ENCODE data around the gene SLC22A23. TPM values are rescaled to one million over a fixed set of nuclear protein-coding genes. Genes with fewer than 3 reads are reported as not detected.

The SLC22A23 gene
- total and polyA plus RNA-seq, 4 donors: 4.9 to 45.4 (median 19.7) TPM

DNA sequence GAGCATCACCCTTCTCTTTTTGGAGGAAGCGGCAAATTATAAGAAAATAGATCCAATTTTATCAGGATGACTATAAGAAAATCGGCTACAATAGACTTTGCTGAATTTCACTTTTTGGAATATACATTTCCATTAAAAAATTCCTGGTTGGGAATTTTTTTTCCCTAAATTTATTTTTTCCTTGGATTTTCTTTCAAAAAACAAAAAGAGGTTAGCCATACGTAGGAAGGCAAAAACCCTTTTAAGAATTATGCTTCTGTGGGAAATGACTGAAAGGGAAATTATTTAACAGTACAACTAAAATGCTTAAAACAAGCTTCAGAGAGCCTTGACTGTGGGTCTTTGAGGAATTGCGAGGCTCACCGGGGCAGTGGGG is 86.9 kb downstream of the SLC22A23 start:
- peak overlapping the region; percentile 67 to 75 for H3K27ac ChIP-seq (ENCODE audit: low read depth in 1 of 2, low read length in 2 of 2)

DNA sequence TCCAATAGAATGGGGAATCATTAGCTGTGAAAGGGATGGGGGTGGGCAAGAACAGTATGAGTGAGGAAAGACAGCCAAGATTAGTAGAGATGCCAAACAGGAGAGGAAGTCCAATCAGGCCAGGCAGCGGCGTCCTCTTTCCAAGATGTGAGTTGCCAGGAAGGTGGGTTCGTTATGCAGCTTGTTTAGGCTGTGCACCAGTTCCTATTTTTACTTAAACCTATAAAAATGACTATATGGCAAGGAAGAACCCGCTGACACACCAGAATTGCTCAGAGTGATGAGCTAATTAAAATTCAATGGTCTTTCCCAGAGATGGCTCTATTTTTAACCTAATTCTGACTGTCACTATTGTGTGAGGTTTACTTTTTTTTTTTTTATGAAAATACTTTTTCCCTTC is 88.2 kb downstream of the SLC22A23 start:
- DNase-seq (ENCODE audit: low spot score): no peak
- peaks cover 31 to 81% (median 76%) of the 10 kb centered on the region in 4 donors for H3K4me1 ChIP-seq (ENCODE audit: control insufficient read depth in 4 of 4, insufficient read depth in 4 of 4, low read length in 3 of 4)
- H3K4me3 ChIP-seq (ENCODE audit: low read depth in 1 of 3, low read length in 3 of 3): no peak overlapping the region
- 50% methylated on average over 4 of the region's 4 CpGs for WGBS
- H3K27ac ChIP-seq (ENCODE audit: low read depth in 1 of 2, low read length in 2 of 2): no peak overlapping the region
- H3K27me3 ChIP-seq (ENCODE audit: control insufficient read depth in 4 of 4, insufficient read depth in 4 of 4, low read length in 3 of 4): no peaks in the 10 kb centered on the region
- no peaks in the 10 kb centered on the region for H3K9me3 ChIP-seq (ENCODE audit: control insufficient read depth in 4 of 4, low read length in 3 of 4)
- no peak overlapping the region for H3K9ac ChIP-seq (ENCODE audit: low read depth in 1 of 2, low read length in 2 of 2)
- no peaks in the 10 kb centered on the region for H3K36me3 ChIP-seq (ENCODE audit: control insufficient read depth in 4 of 4, insufficient read depth in 3 of 4, low read depth in 1 of 4, low read length in 3 of 4)
- TF ChIP-seq EGR1 (IDR thresholded peaks at IDR 0.05; ENCODE audit: low read depth in 2 of 2): no peak
- TF ChIP-seq, protein P1, sequence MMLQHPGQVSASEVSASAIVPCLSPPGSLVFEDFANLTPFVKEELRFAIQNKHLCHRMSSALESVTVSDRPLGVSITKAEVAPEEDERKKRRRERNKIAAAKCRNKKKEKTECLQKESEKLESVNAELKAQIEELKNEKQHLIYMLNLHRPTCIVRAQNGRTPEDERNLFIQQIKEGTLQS (IDR thresholded peaks at IDR 0.05): no peak
- TF ChIP-seq HNF4A (conservative IDR thresholded peaks at IDR 0.05): no peak
- TF ChIP-seq TAF1 (conservative IDR thresholded peaks at IDR 0.05): no peak
- no peak for TF ChIP-seq YY1 (IDR thresholded peaks at IDR 0.05)
- TF ChIP-seq FOXA2 (IDR thresholded peaks at IDR 0.05): no peak
- TF ChIP-seq, protein P2, sequence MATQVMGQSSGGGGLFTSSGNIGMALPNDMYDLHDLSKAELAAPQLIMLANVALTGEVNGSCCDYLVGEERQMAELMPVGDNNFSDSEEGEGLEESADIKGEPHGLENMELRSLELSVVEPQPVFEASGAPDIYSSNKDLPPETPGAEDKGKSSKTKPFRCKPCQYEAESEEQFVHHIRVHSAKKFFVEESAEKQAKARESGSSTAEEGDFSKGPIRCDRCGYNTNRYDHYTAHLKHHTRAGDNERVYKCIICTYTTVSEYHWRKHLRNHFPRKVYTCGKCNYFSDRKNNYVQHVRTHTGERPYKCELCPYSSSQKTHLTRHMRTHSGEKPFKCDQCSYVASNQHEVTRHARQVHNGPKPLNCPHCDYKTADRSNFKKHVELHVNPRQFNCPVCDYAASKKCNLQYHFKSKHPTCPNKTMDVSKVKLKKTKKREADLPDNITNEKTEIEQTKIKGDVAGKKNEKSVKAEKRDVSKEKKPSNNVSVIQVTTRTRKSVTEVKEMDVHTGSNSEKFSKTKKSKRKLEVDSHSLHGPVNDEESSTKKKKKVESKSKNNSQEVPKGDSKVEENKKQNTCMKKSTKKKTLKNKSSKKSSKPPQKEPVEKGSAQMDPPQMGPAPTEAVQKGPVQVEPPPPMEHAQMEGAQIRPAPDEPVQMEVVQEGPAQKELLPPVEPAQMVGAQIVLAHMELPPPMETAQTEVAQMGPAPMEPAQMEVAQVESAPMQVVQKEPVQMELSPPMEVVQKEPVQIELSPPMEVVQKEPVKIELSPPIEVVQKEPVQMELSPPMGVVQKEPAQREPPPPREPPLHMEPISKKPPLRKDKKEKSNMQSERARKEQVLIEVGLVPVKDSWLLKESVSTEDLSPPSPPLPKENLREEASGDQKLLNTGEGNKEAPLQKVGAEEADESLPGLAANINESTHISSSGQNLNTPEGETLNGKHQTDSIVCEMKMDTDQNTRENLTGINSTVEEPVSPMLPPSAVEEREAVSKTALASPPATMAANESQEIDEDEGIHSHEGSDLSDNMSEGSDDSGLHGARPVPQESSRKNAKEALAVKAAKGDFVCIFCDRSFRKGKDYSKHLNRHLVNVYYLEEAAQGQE (IDR thresholded peaks at IDR 0.05): no peak
- TF ChIP-seq, protein P3, sequence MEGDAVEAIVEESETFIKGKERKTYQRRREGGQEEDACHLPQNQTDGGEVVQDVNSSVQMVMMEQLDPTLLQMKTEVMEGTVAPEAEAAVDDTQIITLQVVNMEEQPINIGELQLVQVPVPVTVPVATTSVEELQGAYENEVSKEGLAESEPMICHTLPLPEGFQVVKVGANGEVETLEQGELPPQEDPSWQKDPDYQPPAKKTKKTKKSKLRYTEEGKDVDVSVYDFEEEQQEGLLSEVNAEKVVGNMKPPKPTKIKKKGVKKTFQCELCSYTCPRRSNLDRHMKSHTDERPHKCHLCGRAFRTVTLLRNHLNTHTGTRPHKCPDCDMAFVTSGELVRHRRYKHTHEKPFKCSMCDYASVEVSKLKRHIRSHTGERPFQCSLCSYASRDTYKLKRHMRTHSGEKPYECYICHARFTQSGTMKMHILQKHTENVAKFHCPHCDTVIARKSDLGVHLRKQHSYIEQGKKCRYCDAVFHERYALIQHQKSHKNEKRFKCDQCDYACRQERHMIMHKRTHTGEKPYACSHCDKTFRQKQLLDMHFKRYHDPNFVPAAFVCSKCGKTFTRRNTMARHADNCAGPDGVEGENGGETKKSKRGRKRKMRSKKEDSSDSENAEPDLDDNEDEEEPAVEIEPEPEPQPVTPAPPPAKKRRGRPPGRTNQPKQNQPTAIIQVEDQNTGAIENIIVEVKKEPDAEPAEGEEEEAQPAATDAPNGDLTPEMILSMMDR (IDR thresholded peaks at IDR 0.05; ENCODE audit: low read depth, low read length, missing input control): no peak
- no peak for TF ChIP-seq JUND (IDR thresholded peaks at IDR 0.05)
- TF ChIP-seq GABPA (IDR thresholded peaks at IDR 0.05 in 1 of 2, conservative IDR thresholded peaks at IDR 0.05 in 1 of 2): no peak
- TF ChIP-seq, protein P4, sequence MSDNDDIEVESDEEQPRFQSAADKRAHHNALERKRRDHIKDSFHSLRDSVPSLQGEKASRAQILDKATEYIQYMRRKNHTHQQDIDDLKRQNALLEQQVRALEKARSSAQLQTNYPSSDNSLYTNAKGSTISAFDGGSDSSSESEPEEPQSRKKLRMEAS (IDR thresholded peaks at IDR 0.05): no peak

More for the DNA sequence above, 86.9 kb downstream of the SLC22A23 start:
- whole genome bisulfite sequencing: 78% methylated on average over 5 of the region's 5 CpGs
- H3K36me3 ChIP-seq (ENCODE audit: control insufficient read depth in 4 of 4, insufficient read depth in 3 of 4, low read depth in 1 of 4, low read length in 3 of 4): no peaks in the 10 kb centered on the region
- no peaks in the 10 kb centered on the region for H3K9me3 ChIP-seq (ENCODE audit: control insufficient read depth in 4 of 4, low read length in 3 of 4)
- H3K9ac ChIP-seq (ENCODE audit: low read depth in 1 of 2, low read length in 2 of 2): no peak overlapping the region
- no peaks in the 10 kb centered on the region for H3K27me3 ChIP-seq (ENCODE audit: control insufficient read depth in 4 of 4, insufficient read depth in 4 of 4, low read length in 3 of 4)
- H3K4me3 ChIP-seq (ENCODE audit: low read depth in 1 of 3, low read length in 3 of 3): no peak overlapping the region
- no peak for TF ChIP-seq GABPA (IDR thresholded peaks at IDR 0.05 in 1 of 2, conservative IDR thresholded peaks at IDR 0.05 in 1 of 2)
- TF ChIP-seq JUND (IDR thresholded peaks at IDR 0.05): no peak
- TF ChIP-seq EGR1 (IDR thresholded peaks at IDR 0.05; ENCODE audit: low read depth in 2 of 2): no peak
- TF ChIP-seq, protein P1 (IDR thresholded peaks at IDR 0.05): no peak
- no peak for TF ChIP-seq HNF4G (IDR thresholded peaks at IDR 0.05)
- no peak for TF ChIP-seq YY1 (IDR thresholded peaks at IDR 0.05)
- TF ChIP-seq, protein P2 (IDR thresholded peaks at IDR 0.05): no peak
- TF ChIP-seq HNF4A (conservative IDR thresholded peaks at IDR 0.05): no peak
- TF ChIP-seq, protein P5, sequence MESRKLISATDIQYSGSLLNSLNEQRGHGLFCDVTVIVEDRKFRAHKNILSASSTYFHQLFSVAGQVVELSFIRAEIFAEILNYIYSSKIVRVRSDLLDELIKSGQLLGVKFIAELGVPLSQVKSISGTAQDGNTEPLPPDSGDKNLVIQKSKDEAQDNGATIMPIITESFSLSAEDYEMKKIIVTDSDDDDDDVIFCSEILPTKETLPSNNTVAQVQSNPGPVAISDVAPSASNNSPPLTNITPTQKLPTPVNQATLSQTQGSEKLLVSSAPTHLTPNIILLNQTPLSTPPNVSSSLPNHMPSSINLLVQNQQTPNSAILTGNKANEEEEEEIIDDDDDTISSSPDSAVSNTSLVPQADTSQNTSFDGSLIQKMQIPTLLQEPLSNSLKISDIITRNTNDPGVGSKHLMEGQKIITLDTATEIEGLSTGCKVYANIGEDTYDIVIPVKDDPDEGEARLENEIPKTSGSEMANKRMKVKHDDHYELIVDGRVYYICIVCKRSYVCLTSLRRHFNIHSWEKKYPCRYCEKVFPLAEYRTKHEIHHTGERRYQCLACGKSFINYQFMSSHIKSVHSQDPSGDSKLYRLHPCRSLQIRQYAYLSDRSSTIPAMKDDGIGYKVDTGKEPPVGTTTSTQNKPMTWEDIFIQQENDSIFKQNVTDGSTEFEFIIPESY (IDR thresholded peaks at IDR 0.05): no peak
- no peak for TF ChIP-seq NR2F2 (IDR thresholded peaks at IDR 0.05)
- TF ChIP-seq FOXA2 (IDR thresholded peaks at IDR 0.05): no peak
- no peak for TF ChIP-seq SP1 (IDR thresholded peaks at IDR 0.05)
- TF ChIP-seq, protein P4 (IDR thresholded peaks at IDR 0.05): no peak
- no peak for TF ChIP-seq RAD21 (IDR thresholded peaks at IDR 0.05)
- no peak for TF ChIP-seq RXRA (IDR thresholded peaks at IDR 0.05)
- no peak for DNase-seq (ENCODE audit: low spot score)
- H3K4me1 ChIP-seq (ENCODE audit: control insufficient read depth in 4 of 4, insufficient read depth in 4 of 4, low read length in 3 of 4): peaks cover 34 to 75% (median 71%) of the 10 kb centered on the region in 4 donors
